ENCODE results near the gene RIPOR1.

The RIPOR1 gene

DNA sequence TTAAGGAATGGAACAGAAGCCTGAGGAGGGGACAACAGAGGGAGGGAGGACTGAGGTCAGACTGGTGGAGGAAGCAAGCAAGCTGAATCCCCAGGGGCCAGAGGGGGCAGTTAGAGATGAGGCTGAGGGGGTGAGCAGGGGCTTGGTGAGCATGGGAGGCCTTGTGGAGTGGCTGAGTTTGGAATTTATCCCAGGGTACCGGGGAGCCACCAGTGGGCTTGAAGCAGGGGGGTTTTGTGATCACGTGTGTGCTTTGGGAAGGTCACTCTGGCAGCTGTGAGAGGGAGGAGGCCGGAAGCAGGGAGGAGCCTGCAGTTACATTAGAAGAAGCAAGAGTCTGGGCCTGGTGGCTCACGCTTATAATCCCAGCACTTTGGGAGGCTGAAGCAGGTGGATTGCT, 23.8 kb downstream of the RIPOR1 start:
- H3K9ac ChIP-seq (ENCODE audit: low read length) = peak overlapping the region; percentile 9
- H3K9me3 ChIP-seq (ENCODE audit: insufficient read depth, low read length) = no peaks in the 10 kb centered on the region
- H3K4me2 ChIP-seq (ENCODE audit: low read depth, low read length, poor library complexity, severe bottlenecking) = no peak overlapping the region
- H2AFZ ChIP-seq (ENCODE audit: low read depth, low read length, severe bottlenecking) = no peak overlapping the region
- peak overlapping the region; percentile 56 for H3K27ac ChIP-seq (ENCODE audit: low read depth, low read length)
- no peaks in the 10 kb centered on the region for H3K27me3 ChIP-seq (ENCODE audit: low read length)
- no peaks in the 10 kb centered on the region for H4K20me1 ChIP-seq (ENCODE audit: low read depth, low read length)
- no peaks in the 10 kb centered on the region for H3K9me2 ChIP-seq (replicated peaks; ENCODE audit: insufficient read depth, low read length)
- peaks cover 40% of the 10 kb centered on the region for H3K79me2 ChIP-seq (ENCODE audit: insufficient read depth, low read length)
- TF ChIP-seq, protein P1, sequence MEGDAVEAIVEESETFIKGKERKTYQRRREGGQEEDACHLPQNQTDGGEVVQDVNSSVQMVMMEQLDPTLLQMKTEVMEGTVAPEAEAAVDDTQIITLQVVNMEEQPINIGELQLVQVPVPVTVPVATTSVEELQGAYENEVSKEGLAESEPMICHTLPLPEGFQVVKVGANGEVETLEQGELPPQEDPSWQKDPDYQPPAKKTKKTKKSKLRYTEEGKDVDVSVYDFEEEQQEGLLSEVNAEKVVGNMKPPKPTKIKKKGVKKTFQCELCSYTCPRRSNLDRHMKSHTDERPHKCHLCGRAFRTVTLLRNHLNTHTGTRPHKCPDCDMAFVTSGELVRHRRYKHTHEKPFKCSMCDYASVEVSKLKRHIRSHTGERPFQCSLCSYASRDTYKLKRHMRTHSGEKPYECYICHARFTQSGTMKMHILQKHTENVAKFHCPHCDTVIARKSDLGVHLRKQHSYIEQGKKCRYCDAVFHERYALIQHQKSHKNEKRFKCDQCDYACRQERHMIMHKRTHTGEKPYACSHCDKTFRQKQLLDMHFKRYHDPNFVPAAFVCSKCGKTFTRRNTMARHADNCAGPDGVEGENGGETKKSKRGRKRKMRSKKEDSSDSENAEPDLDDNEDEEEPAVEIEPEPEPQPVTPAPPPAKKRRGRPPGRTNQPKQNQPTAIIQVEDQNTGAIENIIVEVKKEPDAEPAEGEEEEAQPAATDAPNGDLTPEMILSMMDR (IDR thresholded peaks at IDR 0.05; ENCODE audit: insufficient read depth, low read length, poor library complexity, severe bottlenecking) = no peak
- TF ChIP-seq EZH2phosphoT487 (conservative IDR thresholded peaks at IDR 0.05; ENCODE audit: low read length) = no peak
- no peak overlapping the region for H3K4me3 ChIP-seq (ENCODE audit: insufficient read depth, low read length, poor library complexity, severe bottlenecking)
- peaks cover 30% of the 10 kb centered on the region for H3F3A ChIP-seq (ENCODE audit: insufficient read depth)
- no peaks in the 10 kb centered on the region for H3K36me3 ChIP-seq (ENCODE audit: low read length)

DNA sequence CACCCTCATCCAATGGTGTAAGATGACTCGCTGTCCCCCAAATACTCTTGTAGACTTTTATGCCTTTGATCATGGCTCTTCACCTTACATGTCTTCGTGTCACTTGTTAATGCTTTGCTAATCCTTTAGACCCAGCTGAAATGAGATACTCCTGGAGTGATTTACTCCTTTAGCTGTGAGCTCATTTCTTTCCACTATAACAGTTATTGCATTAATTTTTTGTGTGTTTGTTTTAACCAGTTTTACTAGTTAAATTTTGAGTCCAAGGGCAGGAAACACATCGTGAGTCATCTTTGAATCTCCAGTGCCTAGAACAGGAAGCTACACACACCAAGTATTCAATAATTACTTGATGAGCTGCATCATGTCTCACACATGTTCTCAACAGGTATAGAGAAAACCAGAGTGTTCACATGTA, 27.2 kb downstream of the RIPOR1 start:
- Histone ChIP-seq H4K20me1 (ENCODE audit: low read depth, low read length) (no peaks in the 10 kb centered on the region), H3K9me2 (replicated peaks; ENCODE audit: insufficient read depth, low read length) (no peaks in the 10 kb centered on the region), H3K27ac (ENCODE audit: low read depth, low read length) (peak overlapping the region; percentile 17; the same call in 1 of the 2 replicates), H3K36me3 (ENCODE audit: low read length) (no peaks in the 10 kb centered on the region), H3F3A (ENCODE audit: insufficient read depth) (0 out of 2 replicates have a peak, but pooled peaks cover 4% of the 10 kb centered on the region), H3K4me2 (ENCODE audit: low read depth, low read length, poor library complexity, severe bottlenecking) (no peak overlapping the region), H3K4me3 (ENCODE audit: insufficient read depth, low read length, poor library complexity, severe bottlenecking) (no peak overlapping the region), H3K79me2 (ENCODE audit: insufficient read depth, low read length) (peaks cover 69% of the 10 kb centered on the region), H2AFZ (ENCODE audit: low read depth, low read length, severe bottlenecking) (no peak overlapping the region), H3K9ac (ENCODE audit: low read length) (no peak overlapping the region), H3K27me3 (ENCODE audit: low read length) (no peaks in the 10 kb centered on the region), H3K9me3 (ENCODE audit: insufficient read depth, low read length) (no peaks in the 10 kb centered on the region)
- TF ChIP-seq, protein P1 (IDR thresholded peaks at IDR 0.05; ENCODE audit: insufficient read depth, low read length, poor library complexity, severe bottlenecking) = no peak
- no peak for TF ChIP-seq EZH2phosphoT487 (conservative IDR thresholded peaks at IDR 0.05; ENCODE audit: low read length)

DNA sequence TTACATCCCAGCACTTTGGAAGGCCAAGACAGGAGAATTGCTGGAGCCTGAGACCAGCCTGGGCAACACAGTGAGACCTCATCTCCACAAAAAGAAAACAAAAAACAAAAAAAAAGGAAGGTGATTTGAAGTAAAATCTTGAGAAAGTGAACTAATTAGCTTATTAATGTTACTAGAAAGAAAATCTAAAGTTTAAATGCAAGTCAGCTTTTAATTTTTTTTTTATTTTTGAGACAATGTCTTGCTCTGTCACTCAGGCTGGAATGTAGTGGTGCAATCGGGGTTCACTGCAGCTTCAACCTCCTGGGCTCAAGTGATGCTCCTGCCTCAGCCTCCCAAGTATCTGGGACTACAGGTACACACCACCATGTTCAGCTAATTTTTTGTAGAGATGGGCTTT, 30.2 kb downstream of the RIPOR1 start:
- Histone ChIP-seq H3K36me3 (ENCODE audit: low read length) (no peaks in the 10 kb centered on the region), H3K9me3 (ENCODE audit: insufficient read depth, low read length) (no peaks in the 10 kb centered on the region), H3K9ac (ENCODE audit: low read length) (no peak overlapping the region), H3K4me2 (ENCODE audit: low read depth, low read length, poor library complexity, severe bottlenecking) (no peak overlapping the region), H4K20me1 (ENCODE audit: low read depth, low read length) (no peaks in the 10 kb centered on the region), H3K9me2 (replicated peaks; ENCODE audit: insufficient read depth, low read length) (no peaks in the 10 kb centered on the region), H2AFZ (ENCODE audit: low read depth, low read length, severe bottlenecking) (no peak overlapping the region), H3K27me3 (ENCODE audit: low read length) (no peaks in the 10 kb centered on the region), H3K79me2 (ENCODE audit: insufficient read depth, low read length) (peaks cover 62% of the 10 kb centered on the region), H3K27ac (ENCODE audit: low read depth, low read length) (no peak overlapping the region), H3F3A (ENCODE audit: insufficient read depth) (peaks cover 16% of the 10 kb centered on the region), H3K4me3 (ENCODE audit: insufficient read depth, low read length, poor library complexity, severe bottlenecking) (no peak overlapping the region)
- TF ChIP-seq EZH2phosphoT487 (conservative IDR thresholded peaks at IDR 0.05; ENCODE audit: low read length) = no peak
- TF ChIP-seq, protein P1 (IDR thresholded peaks at IDR 0.05; ENCODE audit: insufficient read depth, low read length, poor library complexity, severe bottlenecking) = no peak

Data from SU-DHL-6 (cell line).